Measurements from ENCODE around the gene THOC3.
"Not testable (repeated sequence)": the region's sequence is repeated elsewhere in the genome, so short reads cannot be mapped to it uniquely, and the experiment has no call there.

GRCh38 chr5:175962329-175962728 lies 5.8 kb downstream of the THOC3 start:
- TF ChIP-seq CTCF, EP300 (IDR thresholded peaks at IDR 0.05): not testable (repeated sequence)
